ENCODE results near the gene LRRC8D. TPM values are rescaled to one million over a fixed set of nuclear protein-coding genes. Genes with fewer than 3 reads are reported as not detected.
"Not testable (repeated sequence)": the region's sequence is repeated elsewhere in the genome, so short reads cannot be mapped to it uniquely, and the experiment has no call there.

The LRRC8D gene
- total RNA-seq, 1 donor from 2014 or later: 5.5 TPM

- DNase-seq (ENCODE audit: low spot score): no peak
These were observed 134.7 kb downstream of the LRRC8D start for GRCh38 chr1:89955311-89956205.

GRCh38 chr1:89957107-89957506 lies 136.3 kb downstream of the LRRC8D start:
- no peak for DNase-seq (ENCODE audit: low spot score)

GRCh38 chr1:89958851-89959654 lies 138.2 kb downstream of the LRRC8D start:
- DNase-seq (ENCODE audit: low spot score): no peak

- DNase-seq (ENCODE audit: low spot score): no peak
These were observed 138.9 kb downstream of the LRRC8D start for GRCh38 chr1:89959719-89960118.

- no peak for DNase-seq (ENCODE audit: low spot score)
These were observed 141.4 kb downstream of the LRRC8D start for GRCh38 chr1:89962024-89962741.

- DNase-seq (ENCODE audit: low spot score): no peak
These were observed 141.9 kb downstream of the LRRC8D start for GRCh38 chr1:89962742-89963075.

GRCh38 chr1:89965193-89965768 lies 144.4 kb downstream of the LRRC8D start:
- DNase-seq (ENCODE audit: low spot score): no peak

GRCh38 chr1:89966656-89967055 lies 145.8 kb downstream of the LRRC8D start:
- DNase-seq (ENCODE audit: low spot score): no peak

- DNase-seq (ENCODE audit: low spot score): no peak
These were observed 150.8 kb downstream of the LRRC8D start for GRCh38 chr1:89971600-89971999.

GRCh38 chr1:89972024-89972423 lies 151.2 kb downstream of the LRRC8D start:
- DNase-seq (ENCODE audit: low spot score): no peak

GRCh38 chr1:89973471-89974127 lies 152.8 kb downstream of the LRRC8D start:
- no peak for DNase-seq (ENCODE audit: low spot score)

- DNase-seq (ENCODE audit: low spot score): no peak
These were observed 153.4 kb downstream of the LRRC8D start for GRCh38 chr1:89974256-89974655.

GRCh38 chr1:89974696-89975470 lies 154.1 kb downstream of the LRRC8D start:
- DNase-seq (ENCODE audit: low spot score): no peak

- DNase-seq (ENCODE audit: low spot score): no peak
These were observed 154.8 kb downstream of the LRRC8D start for GRCh38 chr1:89975540-89976125.

GRCh38 chr1:89978755-89979154 lies 157.9 kb downstream of the LRRC8D start:
- no peak for DNase-seq (ENCODE audit: low spot score)

GRCh38 chr1:89980605-89981004 lies 159.8 kb downstream of the LRRC8D start:
- no peak for DNase-seq (ENCODE audit: low spot score)

GRCh38 chr1:89982846-89983245 lies 162.0 kb downstream of the LRRC8D start:
- DNase-seq (ENCODE audit: low spot score): not testable (repeated sequence)

GRCh38 chr1:89984564-89985116 lies 163.8 kb downstream of the LRRC8D start:
- not testable (repeated sequence) for DNase-seq (ENCODE audit: low spot score)

GRCh38 chr1:89986020-89986419 lies 165.2 kb downstream of the LRRC8D start:
- no peak for DNase-seq (ENCODE audit: low spot score)

Measured in umbilical cord (tissue), 2 donors.